Ovary (tissue), 9 donors: ENCODE data around the gene STIM1. TPM values are rescaled to one million over a fixed set of nuclear protein-coding genes. Genes with fewer than 3 reads are reported as not detected.

ENCODE experiments used
- DNase-seq, 5 donors: peaks; one replicate each; pipeline ENCODE4 v3.0.0-alpha.2; 2019 to 2020
- H3K27ac ChIP-seq, 2 donors: fragments of 200-600 bp; one replicate each; pipeline versions ENCODE4 v1.5.1 to v1.8.0; 2019 to 2022
- H3K27me3 ChIP-seq: fragments of 200-600 bp; one replicate; pipeline ENCODE4 v1.8.0; 2022
- H3K36me3 ChIP-seq: fragments of 200-600 bp; sonication (generic); one replicate; pipeline ENCODE4 v1.5.1; 2019
- H3K4me1 ChIP-seq: one replicate; pipeline ENCODE4 v1.8.1; 2013; ENCODE audit warnings: mild to moderate bottlenecking, moderate library complexity; ENCODE audit not compliant: insufficient read depth
- H3K4me3 ChIP-seq: fragments of 200-600 bp; sonication (generic); one replicate; pipeline ENCODE4 v1.5.1; 2017
- H3K9me3 ChIP-seq, 2 donors: fragments of 200-600 bp in 1 of 2; sonication (generic) in 1 of 2; one replicate each; pipeline versions ENCODE4 v1.5.1 to v1.8.1; 2013 to 2019; ENCODE audit warnings: mild to moderate bottlenecking in 1 of 2, moderate library complexity in 1 of 2
- CTCF ChIP-seq, 3 donors: fragments of 450-650 bp in 2 of 3; fragments of 200-600 bp in 1 of 3; IDR thresholded peaks; one replicate each; pipeline versions ENCODE4 v1.5.1 to v1.8.0; 2016 to 2022; ENCODE audit warnings: antibody characterized with exemption in 3 of 3, mild to moderate bottlenecking in 1 of 3
- EP300 ChIP-seq: sonication (generic); formaldehyde crosslinking; IDR thresholded peaks from one replicate; pipeline ENCODE4 v1.6.1; 2017; ENCODE audit warnings: antibody characterized with exemption
- POLR2A ChIP-seq: fragments of 450-650 bp; IDR thresholded peaks from one replicate; pipeline ENCODE4 v1.6.1; 2017; ENCODE audit warnings: antibody characterized with exemption, mild to moderate bottlenecking, moderate library complexity
- WGBS, 3 donors: extraction: QIAGEN DNeasy Blood & Tissue Kit in 1 of 3; methylation state at CpG; one replicate each; pipeline versions ENCODE4 v1.1.5 to v1.1.7; 2013 to 2017; 5-methylcytosine and 5-hydroxymethylcytosine counted together
- intact Hi-C, 4 donors: fragments of 100-400 bp; cut with DNase I; formaldehyde crosslinking; loops; one replicate each; pipeline versions ENCODE4 v1.11.0 to v1.15.1; 2022 to 2023
- polyA plus RNA-seq, 2 donors: library from polyadenylated mRNA; stranded (reverse); fragments of 200-250 nt in 1 of 2; fragments of 350-450 nt in 1 of 2; fragmentation: Illumina TruSeq in 1 of 2; extraction: RNeasy Lipid Tissue Mini Kit (QIAGEN cat#74804) in 1 of 2; gene quantifications; one replicate each; pipeline ENCODE4 v1.2.3, GENCODE V29; 2013 to 2014
- total RNA-seq, 7 donors: library from RNA; depleted of rRNA in 2 of 7; stranded (reverse); fragments of >200 nt in 2 of 7; fragmentation: NEBNext Ultra II Directional in 3 of 7; extraction: Animal tissue kit (Norgen Biotek cat#: 25700) in 3 of 7; gene quantifications; one replicate each; pipeline versions ENCODE4 v1.1.0 to v1.2.4, GENCODE V29; 2016 to 2023
- donor health status: DM: no; HTN: no; CAD: no; lungs with moderate emphysema.
- donor health status: DM: no; HTN: no; CAD: no.
- donor health status: Bipolar disorder and iron deficiency.
- donor health status: DM: yes; HTN: yes; CAD: no.
- donor health status: DM: no; HTN: no; CAD: no.
- donor health status: DM: yes; HTN: yes; CAD: no.

The STIM1 gene
- total and polyA plus RNA-seq, 9 donors = 26.1 to 75.2 (median 58.7) TPM

GRCh38 chr11:4090258-4090657, 234.8 kb downstream of the STIM1 start:
- no peak overlapping the region for H3K4me3 ChIP-seq
- H3K4me1 ChIP-seq = no peaks in the 10 kb centered on the region
- no peaks in the 10 kb centered on the region for H3K36me3 ChIP-seq
- intact Hi-C loops = no loop called here
- WGBS, 3 donors = 83 to 95% (median 92%) methylated on average over 2 of the region's 2 CpGs
- TF ChIP-seq EP300 (no peak), POLR2A (no peak), CTCF (IDR thresholded peaks at IDR 0.05) (no peak)
- no peak for DNase-seq
- H3K9me3 ChIP-seq = no peaks in the 10 kb centered on the region
- H3K27ac ChIP-seq = no peak overlapping the region
- H3K27me3 ChIP-seq = no peaks in the 10 kb centered on the region

DNA sequence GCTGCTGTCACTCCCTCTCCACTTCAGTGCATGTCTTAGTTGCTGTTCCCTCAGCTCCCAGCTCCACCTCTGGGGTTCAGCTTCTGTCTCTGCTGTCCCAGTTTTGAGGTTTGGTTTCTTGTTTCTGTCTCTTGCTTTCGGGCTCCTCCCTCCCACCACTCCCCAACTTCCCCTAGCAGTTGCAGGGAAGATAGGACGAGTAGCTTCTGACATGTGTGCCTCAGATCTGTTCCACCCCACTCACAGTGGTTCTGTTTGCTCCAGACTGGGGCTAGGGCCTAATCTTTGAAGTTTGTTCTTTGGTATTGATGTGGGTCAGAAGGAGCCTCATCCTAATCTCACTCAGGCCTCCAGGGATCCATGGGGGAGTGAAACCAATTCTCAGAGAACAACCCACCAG, 236.6 kb downstream of the STIM1 start:
- 29 to 50% (median 29%) methylated on average over 2 of the region's 2 CpGs for WGBS, 3 donors
- no peak for DNase-seq
- Histone ChIP-seq H3K36me3 (no peaks in the 10 kb centered on the region), H3K4me1 (no peaks in the 10 kb centered on the region), H3K27ac (no peak overlapping the region), H3K9me3 (no peaks in the 10 kb centered on the region), H3K4me3 (no peak overlapping the region), H3K27me3 (no peaks in the 10 kb centered on the region)
- TF ChIP-seq CTCF (IDR thresholded peaks at IDR 0.05) = no peak
- no peak for TF ChIP-seq POLR2A
- TF ChIP-seq EP300 = no peak
- intact Hi-C loops = no loop called here

DNA sequence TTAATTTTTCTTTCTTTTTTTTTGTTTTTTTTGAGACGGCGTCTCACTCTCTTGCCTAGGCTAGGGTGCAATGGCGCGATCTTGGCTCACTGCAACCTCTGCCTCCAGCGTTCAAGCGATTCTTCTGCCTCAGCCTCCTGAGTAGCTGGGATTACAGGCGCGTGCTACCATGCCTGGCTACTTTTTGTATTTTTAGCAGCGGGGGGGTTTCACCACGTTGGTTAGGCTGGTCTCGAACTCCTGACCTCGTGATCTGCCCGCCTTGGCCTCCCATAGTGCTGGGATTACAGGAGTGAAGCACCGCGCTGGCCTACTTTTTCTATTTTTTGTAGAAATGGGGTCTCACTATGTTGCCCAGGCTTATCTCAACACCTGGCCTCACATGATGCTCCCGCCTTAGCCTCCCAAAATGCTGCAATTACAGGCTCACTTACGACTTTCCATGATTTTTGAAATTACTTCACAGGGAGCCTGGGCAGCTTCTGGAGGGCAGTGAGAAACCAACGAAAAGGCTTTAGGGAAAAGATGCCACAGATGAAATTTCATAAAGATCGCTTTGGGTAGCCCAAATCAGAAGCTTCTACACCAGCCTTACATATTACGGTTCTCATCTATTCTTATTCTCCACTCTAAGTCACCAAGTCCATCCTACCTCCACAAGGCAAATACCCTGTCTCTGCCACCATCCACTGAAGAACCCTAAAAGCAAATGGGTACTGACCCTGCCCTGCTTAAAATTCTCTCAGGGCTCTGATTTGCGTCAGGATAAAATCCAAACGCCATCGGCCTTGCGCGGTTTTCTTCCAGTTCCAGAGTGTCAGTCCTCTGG, 238.3 kb downstream of the STIM1 start:
- Histone ChIP-seq H3K27me3 (no peaks in the 10 kb centered on the region), H3K27ac (peak overlapping the region; percentile 77 to 94), H3K4me1 (no peaks in the 10 kb centered on the region), H3K9me3 (no peaks in the 10 kb centered on the region), H3K4me3 (peak overlapping the region; percentile 58), H3K36me3 (no peaks in the 10 kb centered on the region)
- DNase-seq = peak in 1 of 5 donors; percentile 25
- intact Hi-C loops = no loop called here
- WGBS, 3 donors = 70 to 72% (median 71%) methylated on average over 25 of the region's 25 CpGs
- no peak for TF ChIP-seq POLR2A

DNA sequence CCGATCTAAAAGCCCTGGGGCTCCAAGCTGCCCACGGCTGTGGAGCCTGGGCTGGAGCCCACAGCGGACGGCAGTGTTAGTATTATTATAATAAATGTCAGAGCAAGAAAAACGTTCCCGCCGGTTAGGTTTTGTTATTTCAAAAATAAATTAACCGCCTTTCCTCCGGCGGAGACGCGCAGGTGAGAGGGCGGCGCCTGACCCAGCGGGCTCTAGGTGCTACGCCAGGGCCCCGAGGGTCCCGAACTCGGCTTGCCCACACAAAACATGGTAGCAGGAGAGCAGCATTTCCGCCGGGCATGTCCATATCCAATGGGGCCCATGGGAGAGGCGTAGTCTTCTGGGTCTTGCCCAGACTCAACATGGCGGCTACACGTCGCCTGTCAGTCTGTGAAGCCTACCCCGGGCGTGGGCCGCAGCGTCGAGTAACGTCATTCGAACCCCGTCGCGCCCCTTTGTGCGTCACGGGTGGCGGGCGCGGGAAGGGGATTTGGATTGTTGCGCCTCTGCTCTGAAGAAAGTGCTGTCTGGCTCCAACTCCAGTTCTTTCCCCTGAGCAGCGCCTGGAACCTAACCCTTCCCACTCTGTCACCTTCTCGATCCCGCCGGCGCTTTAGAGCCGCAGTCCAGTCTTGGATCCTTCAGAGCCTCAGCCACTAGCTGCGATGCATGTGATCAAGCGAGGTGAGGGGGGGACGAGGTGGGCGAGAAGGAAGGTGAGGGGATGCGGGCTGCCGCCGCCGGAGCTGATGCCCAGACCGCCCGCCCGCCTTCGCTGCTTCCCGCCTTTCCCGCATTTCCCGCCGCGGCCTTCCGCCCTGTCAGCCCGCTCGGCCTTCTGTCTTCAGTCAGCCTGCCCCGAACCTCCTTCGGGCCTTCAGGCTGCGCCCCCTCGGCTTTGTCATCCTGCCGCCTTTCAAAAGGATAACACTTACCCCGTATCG, 239.2 kb downstream of the STIM1 start, which contains the start of gene RRM1:
TSS of gene RRM1 (plus strand) at position 452 of the 944 bp plus-strand sequence. CDS start at position 666, 214 bp downstream.
- Histone ChIP-seq H3K36me3 (no peaks in the 10 kb centered on the region), H3K4me3 (peak within 1 kb of the TSS; percentile 58), H3K27me3 (no peaks in the 10 kb centered on the region), H3K27ac (peak within 1 kb of the TSS; percentile 77 to 94), H3K4me1 (no peaks in the 10 kb centered on the region), H3K9me3 (no peaks in the 10 kb centered on the region)
- intact Hi-C loops = no loop called here
- peak; percentile 95 to 97 (median 95) for DNase-seq
- 0 to 1% (median 0%) methylated on average over 70 to 74 of the region's 74 CpGs for WGBS, 3 donors
- no peak for TF ChIP-seq EP300
- TF ChIP-seq POLR2A = peak; percentile 47

- Histone ChIP-seq H3K4me1 (no peaks in the 10 kb centered on the region), H3K9me3 (no peaks in the 10 kb centered on the region), H3K4me3 (peak overlapping the region; percentile 58), H3K27ac (peak overlapping the region; percentile 77 to 94), H3K27me3 (no peaks in the 10 kb centered on the region), H3K36me3 (no peaks in the 10 kb centered on the region)
- no peak for DNase-seq
- intact Hi-C loops = no loop called here
- TF ChIP-seq CTCF (IDR thresholded peaks at IDR 0.05) (no peak), POLR2A (no peak)
- 21 to 28% (median 22%) methylated on average over 10 of the region's 10 CpGs for WGBS, 3 donors
Measured at GRCh38 chr11:4095509-4096230, 240.2 kb downstream of the STIM1 start.
